Measurements from ENCODE around the gene WDFY3. TPM values are rescaled to one million over a fixed set of nuclear protein-coding genes. Genes with fewer than 3 reads are reported as not detected.

The WDFY3 gene
- total and polyA plus RNA-seq, 8 donors = 39.4 to 137 (median 44.5) TPM

DNA sequence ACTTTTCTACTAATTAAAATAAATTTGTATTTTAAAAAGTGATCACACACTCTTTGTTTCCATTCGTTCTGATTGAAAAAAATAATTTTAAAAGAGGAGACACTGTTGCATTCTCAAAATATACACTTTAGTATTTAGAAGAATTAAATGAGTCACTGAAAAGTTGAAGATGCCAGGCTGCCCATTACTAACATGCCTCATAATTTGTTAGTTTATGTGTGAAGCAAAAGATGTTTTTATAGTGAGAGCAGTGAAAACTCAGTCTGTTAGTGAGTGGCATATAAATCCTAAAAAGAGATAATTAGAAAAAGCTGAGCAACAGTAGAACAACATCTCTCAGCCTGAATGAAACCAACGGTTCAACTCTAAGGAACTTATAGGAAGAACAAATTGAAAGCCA lies 240.1 kb downstream of the WDFY3 start:
- H3K27ac ChIP-seq = no peak overlapping the region
- ATAC-seq (no peak), DNase-seq (no peak)
- H3K4me3 ChIP-seq = no peak overlapping the region
- no peaks in the 10 kb centered on the region for H3K27me3 ChIP-seq
- no peaks in the 10 kb centered on the region for H3K4me1 ChIP-seq
- no peak for TF ChIP-seq CTCF (IDR thresholded peaks at IDR 0.05)
- intact Hi-C loops (cut with DNase I) = no loop called here
- no peaks in the 10 kb centered on the region for H3K9me3 ChIP-seq
- H3K36me3 ChIP-seq = peaks cover 0 to 51% of the 10 kb centered on the region in 2 donors

DNA sequence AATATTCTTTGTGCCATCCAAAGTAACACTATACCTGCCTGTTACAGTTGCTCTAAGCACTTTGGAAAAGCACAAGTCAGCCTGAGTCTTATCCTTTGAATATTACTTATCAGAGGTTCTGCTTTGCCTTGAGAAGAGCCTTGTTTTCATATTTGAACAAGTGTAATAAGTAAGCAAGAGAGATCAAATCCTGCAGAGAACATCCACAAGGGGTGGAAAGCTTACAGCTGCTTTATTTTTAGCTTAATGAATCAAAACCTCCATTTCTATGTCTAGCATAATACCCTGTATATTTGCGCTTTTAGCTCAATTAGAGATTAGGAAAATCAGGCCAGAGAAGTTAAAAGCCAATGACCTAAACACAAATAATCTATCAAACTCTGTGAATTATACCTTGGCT lies 243.8 kb downstream of the WDFY3 start:
- H3K4me1 ChIP-seq = no peaks in the 10 kb centered on the region
- H3K36me3 ChIP-seq = peaks cover 0 to 75% of the 10 kb centered on the region in 2 donors
- no peak overlapping the region for H3K4me3 ChIP-seq
- intact Hi-C loops (cut with DNase I) = no loop called here
- no peak for DNase-seq
- TF ChIP-seq CTCF (IDR thresholded peaks at IDR 0.05) = no peak
- no peak for ATAC-seq
- H3K27me3 ChIP-seq = no peaks in the 10 kb centered on the region
- H3K27ac ChIP-seq = no peak overlapping the region
- H3K9me3 ChIP-seq = no peaks in the 10 kb centered on the region

DNA sequence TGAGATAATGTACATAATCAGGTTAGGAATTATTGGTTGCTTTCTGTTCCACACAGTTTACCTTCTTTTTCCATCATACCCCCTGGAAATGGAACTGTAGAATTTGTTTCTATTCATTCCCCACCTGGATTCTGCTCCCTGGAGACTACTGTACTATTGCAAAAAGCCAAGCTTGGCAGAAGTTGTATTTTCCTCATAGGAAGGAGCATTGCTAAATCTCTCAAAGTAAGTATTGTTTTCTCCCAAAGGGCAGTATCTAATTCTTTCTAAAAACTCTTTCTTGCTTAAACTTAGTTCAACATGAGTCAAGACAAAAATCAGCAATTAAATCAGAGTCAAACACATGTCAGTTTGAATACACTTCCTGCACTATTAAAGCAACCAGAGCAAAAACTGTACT lies 247.4 kb downstream of the WDFY3 start:
- no peak for TF ChIP-seq CTCF (IDR thresholded peaks at IDR 0.05)
- Histone ChIP-seq H3K4me3 (no peak overlapping the region), H3K27me3 (no peaks in the 10 kb centered on the region), H3K9me3 (no peaks in the 10 kb centered on the region), H3K4me1 (no peaks in the 10 kb centered on the region), H3K27ac (no peak overlapping the region), H3K36me3 (peaks cover 0 to 95% of the 10 kb centered on the region in 2 donors)
- intact Hi-C loops (cut with DNase I) = no loop called here
- no peak for ATAC-seq
- no peak for DNase-seq

DNA sequence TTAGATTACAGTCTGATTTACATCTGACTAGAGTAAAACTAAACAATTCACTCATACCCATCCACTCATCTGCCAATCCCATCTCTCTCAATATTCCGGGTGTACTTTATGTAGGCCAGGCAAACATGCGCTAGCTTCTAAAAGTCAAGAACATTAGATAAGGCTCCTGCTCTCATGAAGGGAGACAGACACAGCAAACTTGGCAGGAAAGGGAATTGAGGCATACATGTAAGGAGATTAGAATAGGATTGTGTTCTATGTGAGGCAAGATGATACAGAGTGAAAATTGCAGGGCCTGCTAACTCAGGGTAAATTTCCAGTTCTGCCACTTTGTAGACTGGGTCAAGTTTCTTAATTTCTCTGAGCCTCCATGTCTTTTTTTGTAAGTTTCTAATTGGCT lies 247.8 kb downstream of the WDFY3 start:
- H3K27ac ChIP-seq = no peak overlapping the region
- no peaks in the 10 kb centered on the region for H3K27me3 ChIP-seq
- no peaks in the 10 kb centered on the region for H3K4me1 ChIP-seq
- H3K36me3 ChIP-seq = peaks cover 0 to 95% of the 10 kb centered on the region in 2 donors
- ATAC-seq = no peak
- no peak overlapping the region for H3K4me3 ChIP-seq
- H3K9me3 ChIP-seq = no peaks in the 10 kb centered on the region
- intact Hi-C loops (cut with DNase I) = no loop called here
- DNase-seq = no peak
- TF ChIP-seq CTCF (IDR thresholded peaks at IDR 0.05) = no peak

- peaks cover 0 to 100% of the 10 kb centered on the region in 2 donors for H3K36me3 ChIP-seq
- no peaks in the 10 kb centered on the region for H3K4me1 ChIP-seq
- H3K4me3 ChIP-seq = no peak overlapping the region
- H3K27me3 ChIP-seq = no peaks in the 10 kb centered on the region
- intact Hi-C loops (cut with DNase I) = no loop called here
- DNase-seq (no peak), ATAC-seq (no peak)
- no peak for TF ChIP-seq CTCF (IDR thresholded peaks at IDR 0.05)
- H3K27ac ChIP-seq = no peak overlapping the region
- H3K9me3 ChIP-seq = no peaks in the 10 kb centered on the region
These were observed 255.9 kb downstream of the WDFY3 start for GRCh38 chr4:84710548-84710947.
